ENCODE measurements around the gene PAQR5.
"Not testable (repeated sequence)": the region's sequence is repeated elsewhere in the genome, so short reads cannot be mapped to it uniquely, and the experiment has no call there.

Gene PAQR5

DNA sequence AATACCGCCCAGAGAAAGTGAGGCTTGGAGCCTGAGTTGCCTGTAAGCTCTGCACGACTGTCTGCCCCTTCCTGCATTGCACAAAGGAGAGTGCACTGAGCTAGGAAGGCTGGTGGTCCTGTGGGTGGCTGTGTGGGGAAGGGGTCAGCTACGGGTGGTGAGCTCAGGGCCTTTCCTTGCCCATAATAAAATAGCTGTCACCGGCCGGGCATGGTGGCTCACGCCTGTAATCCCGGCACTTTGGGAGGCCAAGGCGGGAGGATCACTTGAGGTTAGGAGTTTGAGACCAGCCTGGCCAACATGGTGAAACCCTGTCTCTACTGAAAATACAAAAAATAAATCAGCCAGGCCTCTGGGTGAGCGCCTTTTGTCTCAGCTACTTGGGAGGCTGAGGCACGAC, 7.1 kb upstream of the PAQR5 start:
- in situ Hi-C loops (cut with MboI; ENCODE audit: low pct_unique_long_range_greater_than_20kb, low sequenced_read_pairs): not testable (repeated sequence)

DNA sequence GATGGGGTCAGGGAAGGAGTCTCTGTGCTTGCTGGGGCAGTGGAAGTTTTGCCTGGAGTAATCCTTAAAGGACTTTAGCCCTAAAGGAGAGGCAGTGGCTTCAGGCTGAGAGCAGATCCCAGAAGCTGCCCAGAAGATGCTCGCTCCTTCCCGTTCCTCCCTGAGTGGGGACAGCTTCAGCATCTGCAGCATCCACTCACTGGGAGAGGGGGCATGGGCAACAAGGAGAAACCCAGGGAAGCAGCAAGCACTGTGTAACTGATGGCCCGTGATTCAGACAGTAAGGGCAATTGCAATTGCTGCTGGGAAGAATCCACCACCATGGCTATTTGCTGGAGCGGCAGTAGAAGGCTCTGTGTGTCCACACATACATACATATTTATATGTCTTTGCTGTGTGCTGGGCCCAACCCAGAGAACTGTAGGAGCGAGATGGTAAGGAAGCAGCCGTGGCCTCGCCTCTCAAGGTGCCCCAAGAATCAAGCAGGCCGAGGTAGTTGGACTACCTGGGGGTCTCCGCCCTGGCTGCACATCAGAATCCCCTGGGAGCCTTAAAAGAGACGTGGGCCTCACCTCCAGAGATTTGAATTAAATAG, 5.8 kb upstream of the PAQR5 start:
- no peak for DNase-seq
- in situ Hi-C loops (cut with MboI; ENCODE audit: low pct_unique_long_range_greater_than_20kb, low sequenced_read_pairs): no loop called here

More for the DNA sequence above, 7.1 kb upstream of the PAQR5 start:
- DNase-seq: not testable (repeated sequence)

- in situ Hi-C loops (cut with MboI; ENCODE audit: low pct_unique_long_range_greater_than_20kb, low sequenced_read_pairs): no loop called here
- no peak for DNase-seq
Observed at GRCh38 chr15:69293741-69294615, 4.7 kb upstream of the PAQR5 start.

DNA sequence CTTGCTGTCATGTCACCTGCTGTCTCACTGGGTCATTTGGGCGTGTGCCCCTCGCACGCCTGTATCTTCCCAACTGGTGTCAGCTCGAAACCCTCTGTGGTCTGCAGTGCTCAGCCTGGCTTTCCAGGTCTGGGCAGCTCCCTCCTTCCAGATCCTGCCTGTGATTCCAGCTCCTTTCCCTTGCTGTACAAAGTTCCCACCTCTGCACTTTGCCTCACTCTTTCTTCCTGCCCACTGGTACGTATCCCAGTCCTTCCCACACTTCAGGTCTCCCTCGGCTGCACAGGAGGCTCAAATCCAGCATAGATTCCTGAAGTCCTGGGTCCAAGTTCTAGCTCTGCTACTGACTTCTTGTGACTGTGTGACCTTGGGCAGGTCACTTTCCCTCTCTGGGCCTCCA, 2.1 kb upstream of the PAQR5 start:
- in situ Hi-C loops (cut with MboI; ENCODE audit: low pct_unique_long_range_greater_than_20kb, low sequenced_read_pairs): no loop called here
- DNase-seq: no peak

DNA sequence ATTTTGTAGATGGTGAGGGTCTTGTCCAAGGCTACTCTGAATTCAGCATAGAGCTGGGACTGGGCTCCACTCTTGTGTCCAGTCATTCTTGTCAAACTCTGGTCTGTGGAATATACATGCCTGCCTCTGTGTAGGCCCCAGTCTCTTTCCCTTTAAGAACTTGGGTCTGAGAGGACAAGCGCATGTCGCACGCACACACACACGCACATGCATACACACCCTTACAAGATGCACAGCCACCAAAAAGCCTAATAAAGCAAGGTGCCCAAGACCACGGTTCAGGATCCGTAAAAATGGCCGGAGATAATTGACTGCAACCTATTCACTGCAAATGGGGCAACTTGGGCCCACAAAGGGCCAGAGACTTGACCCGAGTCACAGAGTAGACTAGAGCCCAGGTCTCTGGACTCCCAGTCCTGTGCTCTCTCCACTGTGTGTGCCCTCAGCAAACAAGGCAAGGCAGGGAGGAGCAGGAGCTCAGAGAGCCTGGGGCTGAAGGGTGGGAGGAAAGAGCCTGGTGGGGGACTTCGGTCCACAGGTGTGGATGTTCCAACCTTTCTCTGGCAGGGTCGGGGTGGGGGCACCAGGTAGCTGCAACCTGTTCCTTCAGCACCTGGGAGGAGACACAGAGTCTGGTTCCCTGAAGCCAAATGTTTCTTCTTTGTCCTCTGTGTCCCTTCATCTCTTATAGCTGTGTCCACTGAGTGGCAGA, 914 bp upstream of the PAQR5 start:
- no peak for DNase-seq
- in situ Hi-C loops (cut with MboI; ENCODE audit: low pct_unique_long_range_greater_than_20kb, low sequenced_read_pairs): no loop called here

- DNase-seq: no peak
- in situ Hi-C loops (cut with MboI; ENCODE audit: low pct_unique_long_range_greater_than_20kb, low sequenced_read_pairs): no loop called here
Observed at GRCh38 chr15:69298354-69298696, 387 bp upstream of the PAQR5 start.

DNA sequence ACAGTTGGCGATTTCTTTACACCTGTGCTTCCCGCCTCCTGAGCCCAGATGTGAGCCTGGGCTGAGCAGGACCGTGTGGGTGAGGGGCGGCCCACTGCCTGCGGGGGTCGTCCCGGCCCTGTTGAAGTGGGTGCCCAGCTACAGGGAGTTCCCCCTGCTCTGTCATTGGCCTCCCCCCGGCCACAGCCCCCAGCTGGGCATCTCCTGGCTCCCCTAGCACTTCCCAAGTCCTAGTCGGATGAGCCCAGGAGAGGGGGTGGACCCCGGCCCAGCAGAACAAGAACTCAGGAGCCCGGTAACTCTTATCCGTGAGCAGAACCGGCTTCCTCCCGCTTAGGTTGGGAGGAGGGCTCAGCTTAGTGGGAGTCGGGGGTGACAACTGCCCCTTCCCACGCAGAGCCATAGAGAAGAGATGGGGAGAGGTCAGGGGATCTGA, 757 bp downstream of the PAQR5 start:
- in situ Hi-C loops (cut with MboI; ENCODE audit: low pct_unique_long_range_greater_than_20kb, low sequenced_read_pairs): no loop called here
- no peak for DNase-seq

GRCh38 chr15:69299943-69300588, 1.4 kb downstream of the PAQR5 start:
- no peak for DNase-seq

DNA sequence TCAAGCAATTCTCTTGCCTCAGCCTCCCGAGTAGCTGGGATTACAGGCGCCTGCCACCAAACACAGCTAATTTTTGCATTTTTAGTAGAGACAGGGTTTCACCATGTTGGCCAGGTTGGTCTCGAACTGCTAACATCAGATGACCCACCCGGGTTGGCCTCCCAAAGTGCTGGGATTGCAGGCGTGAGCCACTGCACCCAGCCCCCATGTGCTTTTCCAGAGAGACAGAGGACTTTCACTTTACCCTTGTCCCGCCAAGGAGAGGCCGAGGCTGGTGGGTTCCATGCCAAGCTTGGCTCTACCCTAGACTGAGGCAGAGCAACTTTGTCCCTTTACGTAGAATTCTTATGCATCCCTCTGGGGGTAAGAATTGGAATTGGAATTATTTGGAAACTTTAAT, 2.4 kb downstream of the PAQR5 start:
- in situ Hi-C loops (cut with MboI; ENCODE audit: low pct_unique_long_range_greater_than_20kb, low sequenced_read_pairs); DNase-seq: not testable (repeated sequence)

More at GRCh38 chr15:69299943-69300588, 1.4 kb downstream of the PAQR5 start:
- in situ Hi-C loops (cut with MboI; ENCODE audit: low pct_unique_long_range_greater_than_20kb, low sequenced_read_pairs): no loop called here

- DNase-seq; in situ Hi-C loops (cut with MboI; ENCODE audit: low pct_unique_long_range_greater_than_20kb, low sequenced_read_pairs): not testable (repeated sequence)
Observed at GRCh38 chr15:69302087-69302486, 3.4 kb downstream of the PAQR5 start.

- in situ Hi-C loops (cut with MboI; ENCODE audit: low pct_unique_long_range_greater_than_20kb, low sequenced_read_pairs): no loop called here
- no peak for DNase-seq
Observed at GRCh38 chr15:69302929-69303328, 4.2 kb downstream of the PAQR5 start.

DNA sequence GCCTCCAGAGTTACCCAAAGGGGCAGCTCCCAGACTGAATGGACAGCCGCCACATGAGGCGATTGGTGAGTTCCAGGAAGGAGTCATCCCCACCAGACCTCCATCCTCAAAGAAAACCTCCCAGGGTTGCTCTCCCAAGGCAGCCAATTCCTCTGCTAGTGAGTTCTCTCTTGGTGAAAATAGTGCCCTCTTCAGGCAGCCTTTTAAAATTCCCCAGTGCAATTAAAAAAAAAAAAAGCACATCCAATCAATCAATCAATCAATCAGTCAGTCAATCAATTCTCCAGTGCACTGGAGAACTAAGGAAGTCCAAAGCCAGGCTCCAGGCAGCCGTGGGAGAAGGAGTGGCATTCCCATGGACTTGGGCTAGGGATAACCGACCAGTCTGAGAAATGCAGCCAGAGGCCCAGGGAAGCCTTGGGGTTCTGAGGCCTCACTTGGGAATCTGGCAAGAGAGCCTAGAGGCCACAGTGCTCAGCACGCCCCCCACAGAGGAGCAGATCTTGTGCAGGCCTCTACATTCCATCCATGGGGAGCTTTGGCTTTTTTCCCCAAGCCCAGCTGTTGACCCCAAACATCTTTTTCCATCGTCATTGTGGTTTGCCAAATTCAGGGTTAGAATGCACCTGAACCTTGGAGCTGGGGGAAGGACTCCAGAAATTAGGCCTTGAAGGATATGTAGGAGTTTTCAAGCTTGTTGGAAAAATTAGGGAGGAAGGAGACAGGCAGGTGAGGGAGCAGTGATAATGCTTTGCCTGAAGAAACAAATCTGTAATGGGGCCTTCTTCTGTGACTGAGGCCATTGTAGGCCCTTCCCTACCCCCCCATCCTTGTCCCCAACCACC, 4.8 kb downstream of the PAQR5 start:
- in situ Hi-C loops (cut with MboI; ENCODE audit: low pct_unique_long_range_greater_than_20kb, low sequenced_read_pairs): no loop called here
- peak; percentile 58 for DNase-seq

DNA sequence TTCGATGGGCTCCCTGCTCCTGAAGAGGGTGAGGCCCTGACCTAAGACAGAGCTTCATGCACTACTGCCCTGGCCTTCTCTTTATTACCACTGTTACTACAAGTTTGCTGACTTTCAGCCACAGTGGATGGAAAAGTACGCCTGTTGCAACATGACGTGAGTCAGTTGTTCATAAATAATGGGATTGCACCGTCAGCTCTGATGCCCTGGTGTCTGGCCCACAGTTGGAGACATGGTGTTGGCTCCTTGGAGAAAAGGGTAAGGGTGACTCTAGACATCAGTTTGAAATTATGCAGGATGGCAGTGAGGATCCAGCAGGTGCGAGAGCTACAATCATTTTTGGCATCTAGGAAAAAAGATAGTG, 5.5 kb downstream of the PAQR5 start:
- DNase-seq: no peak
- in situ Hi-C loops (cut with MboI; ENCODE audit: low pct_unique_long_range_greater_than_20kb, low sequenced_read_pairs): no loop called here

DNA sequence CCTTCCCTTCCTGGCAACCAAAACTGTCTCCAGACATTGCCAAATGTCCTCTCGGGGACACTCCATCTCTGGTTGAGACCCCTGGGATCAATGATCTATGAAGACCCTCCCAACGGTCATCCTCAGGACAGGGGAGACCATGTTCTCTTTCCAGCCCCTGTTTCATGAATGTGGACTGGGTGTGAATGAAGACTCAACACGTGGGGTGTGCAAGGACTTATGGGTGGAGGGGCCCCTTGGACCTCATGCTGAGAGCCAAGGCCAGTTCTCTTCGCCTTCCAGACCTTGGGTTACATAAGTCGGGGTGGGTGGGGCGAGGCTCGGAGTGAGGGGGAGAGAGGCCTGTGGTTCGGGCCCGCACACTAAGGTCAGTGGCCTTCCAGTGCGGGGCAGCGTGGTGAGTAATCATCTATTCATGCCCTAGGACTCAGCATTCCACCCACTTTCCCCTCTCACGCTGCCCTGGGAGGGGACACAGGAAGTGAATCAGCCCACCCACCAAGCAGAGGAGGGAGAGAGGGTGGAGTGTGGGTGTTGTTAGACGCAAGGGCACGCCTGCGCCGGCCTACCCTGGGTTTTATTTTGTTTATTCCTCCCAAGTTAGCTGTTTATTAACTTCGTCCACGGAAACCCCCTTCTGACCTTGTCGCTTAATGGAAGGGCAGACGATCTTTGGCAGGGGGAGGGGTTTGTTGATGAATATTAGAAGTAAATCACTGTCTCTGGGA, 6.7 kb downstream of the PAQR5 start:
- DNase-seq: no peak
- in situ Hi-C loops (cut with MboI; ENCODE audit: low pct_unique_long_range_greater_than_20kb, low sequenced_read_pairs): no loop called here

DNA sequence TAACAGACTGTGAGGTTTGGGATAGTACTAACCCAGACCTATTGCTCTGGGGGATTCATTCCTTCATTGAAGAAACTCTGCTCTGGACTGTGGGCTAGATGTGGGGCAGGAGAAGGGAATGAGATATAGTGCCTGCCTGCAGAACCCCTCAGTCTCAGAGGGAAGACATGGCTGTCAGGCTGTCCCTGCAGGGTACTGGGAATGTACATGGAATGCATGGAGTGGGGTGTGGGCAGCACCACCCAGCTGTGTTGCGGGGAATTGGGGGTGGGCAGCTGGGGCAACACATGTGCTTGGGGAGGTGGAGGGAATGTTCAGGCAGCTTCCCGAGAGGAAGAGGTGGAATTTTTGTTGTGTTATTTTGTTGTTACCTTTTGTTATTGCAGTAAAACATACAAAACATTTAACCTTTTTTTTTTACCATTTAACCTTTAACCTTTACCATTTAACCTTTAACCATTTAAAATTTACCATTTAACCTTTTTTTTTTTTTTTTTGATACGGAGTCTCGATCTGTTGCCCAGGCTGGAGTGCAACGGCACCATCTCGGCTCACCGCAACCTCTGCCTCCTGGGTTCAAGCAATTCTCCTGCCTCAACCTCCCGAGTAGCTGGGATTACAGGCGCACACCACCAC, 7.3 kb downstream of the PAQR5 start:
- in situ Hi-C loops (cut with MboI; ENCODE audit: low pct_unique_long_range_greater_than_20kb, low sequenced_read_pairs): no loop called here
- DNase-seq: no peak

DNA sequence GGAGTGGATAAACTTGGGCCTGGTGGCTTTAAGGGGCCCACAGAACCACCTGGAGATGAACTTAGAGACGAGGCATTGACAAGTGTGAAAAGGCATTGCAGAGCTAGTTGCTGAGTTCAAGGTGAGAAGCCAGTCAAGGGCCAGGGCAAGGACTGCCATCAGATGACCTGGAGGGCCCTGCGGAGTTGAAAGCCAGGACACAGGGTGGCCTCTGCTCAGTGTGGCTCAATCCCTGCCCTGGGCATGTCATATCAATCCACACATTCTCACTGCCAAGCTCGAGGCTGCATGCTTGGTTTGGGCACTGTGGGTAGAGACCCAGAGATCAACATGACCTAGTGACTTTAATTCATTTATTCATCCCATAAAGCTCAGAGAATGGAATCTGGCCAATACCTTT, 9.2 kb downstream of the PAQR5 start:
- in situ Hi-C loops (cut with MboI; ENCODE audit: low pct_unique_long_range_greater_than_20kb, low sequenced_read_pairs): no loop called here
- no peak for DNase-seq

DNA sequence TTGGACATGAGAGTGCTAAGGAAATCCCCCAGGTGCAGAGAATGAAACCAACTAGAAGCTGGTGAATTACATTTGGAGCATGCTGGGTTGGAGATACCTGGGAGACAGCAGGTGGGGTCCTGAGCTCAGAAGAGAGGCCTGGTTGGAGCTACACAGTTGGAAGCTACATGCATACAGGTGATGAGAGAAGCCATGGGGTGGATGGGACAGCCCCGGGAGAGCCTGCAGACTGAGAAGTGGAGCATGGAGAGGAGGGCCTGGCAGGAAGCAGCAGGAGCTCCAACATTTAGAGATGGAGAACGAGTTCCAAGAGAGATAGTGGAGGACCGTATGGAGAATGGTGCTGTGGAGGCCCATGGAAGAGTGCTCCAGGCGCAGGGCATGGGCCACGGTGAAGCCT, 10.2 kb downstream of the PAQR5 start:
- DNase-seq: no peak

GRCh38 chr15:69311319-69311721, 12.6 kb downstream of the PAQR5 start:
- in situ Hi-C loops (cut with MboI; ENCODE audit: low pct_unique_long_range_greater_than_20kb, low sequenced_read_pairs): no loop called here
- DNase-seq: no peak

More for the DNA sequence above, 10.2 kb downstream of the PAQR5 start:
- in situ Hi-C loops (cut with MboI; ENCODE audit: low pct_unique_long_range_greater_than_20kb, low sequenced_read_pairs): no loop called here
